Occipital lobe (tissue), 2 donors: Measurements from ENCODE around the gene SSNA1. TPM values are rescaled to one million over a fixed set of nuclear protein-coding genes. Genes with fewer than 3 reads are reported as not detected.

Source experiments
- DNase-seq: peaks from one replicate; lab custom pipeline; 2025; lab: John Stamatoyannopoulos, UW
- total RNA-seq: library from RNA; depleted of rRNA; stranded (reverse); fragments of >200 nt; gene quantifications from one replicate; pipeline ENCODE4 v1.2.3, GENCODE V29; 2014

Gene SSNA1
- total RNA-seq, 1 donor from 2014 or later, result 13.4 TPM

GRCh38 chr9:137167747-137168572 is 20.5 kb upstream of the SSNA1 start:
- no peak for DNase-seq

DNA sequence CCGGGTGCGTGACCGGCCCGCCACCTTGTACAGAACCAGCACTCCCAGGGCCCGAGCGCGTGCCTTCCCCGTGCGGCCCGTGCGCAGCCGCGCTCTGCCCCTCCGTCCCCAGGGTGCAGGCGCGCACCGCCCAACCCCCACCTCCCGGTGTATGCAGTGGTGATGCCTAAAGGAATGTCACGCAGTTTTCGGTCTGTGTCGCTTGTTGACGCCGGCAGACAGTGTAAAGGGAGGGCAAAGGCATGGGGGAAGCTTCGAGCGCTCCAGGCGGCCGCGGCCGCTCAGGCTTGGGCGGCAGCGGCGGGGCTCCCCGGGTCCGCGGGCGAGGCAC is 19.9 kb upstream of the SSNA1 start:
- no peak for DNase-seq

- DNase-seq, result peak; percentile 54
Measured at GRCh38 chr9:137168904-137169856, 19.3 kb upstream of the SSNA1 start.

DNA sequence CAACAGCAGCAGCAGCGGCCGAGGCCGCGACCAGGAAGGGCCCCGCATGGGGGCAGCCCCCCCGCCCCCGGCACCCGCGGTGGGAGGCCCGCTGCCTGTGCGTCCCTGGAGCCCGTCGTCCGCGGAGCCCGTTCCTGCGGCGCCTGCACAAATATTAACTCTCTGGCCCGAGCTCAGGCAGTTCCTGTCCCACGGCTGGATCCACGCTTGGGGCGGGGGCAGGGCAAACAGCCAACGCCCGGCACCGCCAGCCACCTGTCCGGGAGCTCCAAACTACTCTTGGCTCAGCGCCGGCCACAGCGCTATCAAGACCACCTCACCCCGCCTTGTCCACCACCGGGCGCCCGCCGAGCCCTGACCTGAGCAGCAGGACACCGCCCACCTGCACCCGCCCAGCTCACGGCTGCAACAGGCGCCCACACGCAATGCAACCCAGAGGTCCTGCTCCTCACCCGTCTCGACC is 18.5 kb upstream of the SSNA1 start, which contains the start of gene LRRC26:
Gene LRRC26, minus strand, starts transcription at position 156 of the 463 bp plus-strand sequence. Its CDS starts 108 bp downstream, at position 48.
- DNase-seq, result no peak

DNA sequence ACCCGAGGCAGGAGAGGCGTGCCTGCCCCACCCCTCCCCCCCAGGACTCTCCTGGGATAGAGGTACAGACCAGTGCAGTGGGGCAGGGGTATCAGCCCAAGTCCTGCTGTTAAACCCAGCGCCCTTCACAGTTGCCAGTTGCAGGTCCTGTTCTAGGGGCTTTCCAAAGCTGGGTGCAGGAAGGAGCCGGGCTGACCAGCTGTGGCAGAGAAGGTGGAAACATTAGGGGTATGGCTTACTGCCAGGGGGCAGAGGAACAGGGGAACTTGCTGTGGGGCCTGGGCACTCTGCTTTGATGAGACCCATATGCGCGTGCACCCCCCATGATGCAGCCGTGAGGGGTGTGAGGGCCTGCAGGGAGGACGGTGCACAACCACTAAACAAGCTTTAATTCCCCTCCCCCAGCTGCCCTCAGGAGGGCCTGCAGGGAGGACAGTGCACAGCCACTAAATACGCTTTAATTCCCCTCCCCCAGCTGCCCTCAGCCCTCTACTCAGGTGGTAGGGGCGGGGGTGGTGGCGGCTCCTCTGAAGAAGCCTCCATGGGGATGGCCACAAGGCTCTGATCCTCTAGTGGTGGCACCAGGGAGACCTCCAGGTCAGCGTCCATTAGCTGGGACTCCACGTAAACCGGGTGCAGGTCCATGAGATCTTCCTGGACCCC is 17.9 kb upstream of the SSNA1 start:
- DNase-seq, result no peak

GRCh38 chr9:137171149-137171900 is 17.2 kb upstream of the SSNA1 start:
- DNase-seq, result no peak

DNA sequence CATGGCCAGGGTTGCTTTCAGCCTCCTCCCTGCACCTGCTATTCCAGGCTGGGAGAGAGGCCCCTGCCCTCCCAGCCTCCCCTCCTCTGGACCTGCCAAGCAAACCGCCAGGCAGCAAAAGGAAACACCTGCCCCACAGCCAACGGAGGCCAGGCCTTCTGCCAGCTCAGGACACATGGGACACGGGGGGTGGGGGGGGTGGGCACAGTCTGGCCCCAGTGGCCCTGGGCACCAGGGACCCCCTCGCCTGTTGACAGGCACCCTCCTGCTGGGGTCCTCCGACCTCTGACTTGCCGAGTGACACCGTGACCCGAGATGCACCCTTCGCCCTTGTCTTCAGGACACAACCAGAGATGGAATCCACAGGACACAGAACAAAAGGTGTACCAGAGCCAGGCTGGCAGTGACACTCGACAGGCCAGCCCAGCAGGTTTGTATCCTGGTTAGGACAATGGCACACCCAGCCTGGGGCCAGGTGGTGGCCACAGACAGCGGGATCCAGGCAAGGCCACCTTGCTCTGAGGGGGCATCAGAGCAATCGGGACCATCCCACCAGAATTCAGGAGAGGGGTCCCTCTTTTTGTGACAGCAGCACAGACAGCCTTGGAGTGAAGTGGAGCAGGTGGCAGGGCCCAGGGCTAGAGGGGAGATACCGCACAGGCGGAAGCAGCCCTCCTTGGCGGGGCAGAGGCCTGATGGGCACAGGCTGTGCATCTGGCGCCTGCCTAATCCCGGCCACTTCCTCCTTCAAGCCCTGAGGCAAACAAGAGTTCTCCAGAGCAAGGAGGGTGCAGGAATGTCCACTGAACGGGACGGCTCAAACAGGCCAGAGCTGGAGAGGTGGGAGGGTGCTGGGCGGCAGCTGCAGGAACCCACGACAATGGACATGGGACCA is 15.3 kb upstream of the SSNA1 start:
- DNase-seq, result no peak

- DNase-seq, result no peak
Measured at GRCh38 chr9:137173796-137174664, 14.4 kb upstream of the SSNA1 start.

DNA sequence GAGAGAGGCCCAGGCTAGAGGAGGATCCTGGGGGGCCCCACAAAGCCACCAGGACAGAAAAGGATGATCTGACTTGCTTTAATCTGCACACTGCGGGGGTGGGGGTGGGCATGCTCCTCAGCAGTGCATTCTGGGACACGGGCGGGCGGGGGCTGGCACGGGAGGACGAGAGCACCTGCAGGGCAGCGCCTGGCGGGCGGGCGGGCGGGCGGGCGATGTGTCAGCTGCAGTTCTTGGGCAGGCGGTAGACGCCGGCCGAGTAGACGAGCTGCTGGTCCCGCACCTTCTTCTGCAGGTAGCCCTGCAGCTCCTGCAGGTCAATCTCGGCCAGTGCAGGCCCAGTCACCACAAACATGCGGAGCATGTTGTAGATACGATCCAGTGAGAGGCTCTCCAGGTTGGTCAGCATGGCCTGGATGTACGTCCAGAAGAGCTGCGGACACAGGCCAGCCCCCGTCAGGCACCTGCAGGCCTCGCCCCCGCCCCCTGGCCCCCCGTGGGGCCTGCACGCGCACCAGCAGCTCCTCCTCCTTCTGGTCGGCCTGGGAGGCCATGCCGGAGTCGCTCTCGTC is 13.7 kb upstream of the SSNA1 start:
- no peak for DNase-seq

- DNase-seq, result no peak
Measured at GRCh38 chr9:137175345-137175961, 13.0 kb upstream of the SSNA1 start.

DNA sequence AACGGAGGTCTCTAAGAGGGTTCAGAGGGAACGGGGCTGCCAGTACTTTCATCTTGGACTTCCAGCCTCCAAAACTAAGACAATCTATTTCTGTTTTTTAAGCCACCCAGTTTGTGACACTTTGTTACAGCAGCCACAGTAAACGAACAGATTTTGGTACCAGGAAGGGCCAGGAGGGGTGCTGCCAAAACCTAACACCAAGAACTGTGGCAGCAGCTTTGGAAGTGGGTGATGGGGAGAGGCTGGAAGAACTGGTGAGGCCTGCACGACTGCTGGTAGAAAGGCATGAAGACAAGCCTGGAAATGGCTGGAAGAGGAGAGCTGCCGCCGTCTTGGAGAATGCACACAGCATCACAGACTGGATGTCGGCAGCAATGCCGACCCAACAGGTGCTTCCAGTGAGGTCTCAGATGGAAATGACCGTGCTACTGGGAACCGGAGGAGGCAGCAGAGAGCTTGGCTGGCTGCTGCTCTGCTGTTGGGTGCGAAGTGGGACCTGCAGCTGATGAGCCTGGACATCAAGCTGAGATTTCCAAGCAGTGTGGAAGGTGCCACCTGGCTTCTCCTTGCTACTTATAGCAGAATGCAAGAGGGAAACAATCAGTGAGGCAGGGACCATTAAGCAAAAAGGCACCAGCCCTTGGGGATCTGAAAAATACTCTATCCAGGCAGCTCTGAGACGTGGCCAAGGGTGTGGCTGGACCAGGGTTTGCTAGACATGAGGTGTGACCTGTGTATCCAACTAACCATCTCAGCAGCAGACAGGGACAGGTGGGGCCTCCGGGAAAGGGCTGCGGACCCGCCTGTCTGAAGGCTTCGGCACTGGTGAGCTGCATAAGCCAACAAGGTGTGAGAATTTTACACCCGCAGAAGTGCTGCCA is 11.9 kb upstream of the SSNA1 start:
- DNase-seq, result peak; percentile 22

DNA sequence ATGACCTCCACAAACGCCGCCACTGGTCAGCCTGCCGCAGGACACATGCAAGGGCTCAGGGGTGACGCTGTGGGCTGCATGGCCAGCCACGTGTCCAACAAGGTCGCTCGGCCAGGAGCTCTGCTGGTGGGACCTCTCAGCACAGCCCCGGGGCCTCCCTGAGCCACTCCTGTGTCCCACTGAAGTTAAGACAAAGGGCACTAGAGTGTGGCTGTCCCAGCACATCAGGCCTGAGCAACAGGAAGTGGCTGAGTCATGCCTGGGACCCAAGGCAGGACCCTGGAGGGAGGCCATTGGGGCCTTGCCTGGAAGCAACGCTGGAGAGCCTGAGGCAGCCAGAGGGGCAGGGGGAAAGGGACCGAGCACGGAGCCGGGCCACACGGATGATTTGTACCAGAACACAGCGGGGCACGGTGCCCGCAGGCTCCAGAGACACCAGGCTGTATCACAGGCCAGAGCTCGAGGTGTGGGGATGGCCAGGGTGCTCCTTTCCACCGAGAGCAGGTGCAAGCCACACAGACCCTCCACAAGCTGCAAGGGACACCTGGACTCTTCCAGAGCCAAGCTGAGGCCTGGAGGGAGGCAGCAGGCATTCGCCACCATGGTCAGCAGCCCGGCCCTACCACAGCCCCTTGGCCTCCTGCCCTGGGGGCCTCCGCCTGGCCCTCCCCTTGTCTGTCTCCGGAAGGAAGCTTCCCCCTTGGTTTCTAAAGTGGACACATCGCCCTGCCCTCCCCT is 10.1 kb upstream of the SSNA1 start:
- DNase-seq, result no peak

DNA sequence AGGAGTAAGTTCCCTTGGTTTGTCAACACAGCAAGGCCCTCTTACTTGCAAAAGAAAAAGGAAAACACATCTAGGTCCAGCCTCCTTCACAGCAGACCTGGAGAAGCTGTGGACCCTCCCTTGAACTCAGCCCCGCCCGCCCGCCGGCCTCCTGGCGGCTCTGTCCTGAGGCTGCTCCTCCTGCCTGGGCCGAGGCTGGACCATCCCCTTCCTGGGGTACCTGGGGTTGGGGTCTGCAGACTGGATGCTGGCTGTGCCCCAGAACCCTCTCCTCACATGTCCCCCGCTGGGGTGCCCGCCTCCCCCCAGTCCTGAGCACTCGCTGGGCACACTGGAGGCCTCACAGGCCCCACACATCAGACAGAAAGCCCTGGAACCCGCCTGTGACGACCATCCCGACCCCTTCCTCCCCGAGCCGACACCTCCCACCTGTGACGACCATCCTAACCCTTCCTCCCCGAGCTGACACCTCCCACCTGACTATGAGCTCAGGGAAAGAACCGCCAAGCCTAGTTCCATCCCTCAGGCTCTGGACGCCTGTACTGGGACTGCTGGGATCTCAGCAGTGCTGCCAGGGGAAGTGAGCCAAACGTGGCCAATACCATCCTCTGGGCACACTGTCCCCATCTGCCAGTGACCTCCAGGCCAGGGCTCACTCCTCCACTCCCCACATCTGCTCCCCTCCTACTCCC is 9.4 kb upstream of the SSNA1 start:
- no peak for DNase-seq

- DNase-seq, result no peak
Measured at GRCh38 chr9:137179761-137180160, 8.7 kb upstream of the SSNA1 start.

GRCh38 chr9:137180491-137180890 is 8.0 kb upstream of the SSNA1 start:
- no peak for DNase-seq

GRCh38 chr9:137181680-137182079 is 6.8 kb upstream of the SSNA1 start:
- DNase-seq, result no peak
